SK-N-SH (cell line): ENCODE data around the gene SEC14L2. TPM values are rescaled to one million over a fixed set of nuclear protein-coding genes. Genes with fewer than 3 reads are reported as not detected.
"Not testable (repeated sequence)": the region's sequence is repeated elsewhere in the genome, so short reads cannot be mapped to it uniquely, and the experiment has no call there.

Experiments
- CTCF ChIA-PET: fragments of 300-600, 350-600 bp; formaldehyde crosslinking; extraction: SDS; loops from one replicate; lab custom pipeline; 2021; lab: Yijun Ruan, JAX
- POLR2A ChIA-PET: fragments of 350-600 bp; sonication (Branson Sonifier 250); formaldehyde crosslinking; extraction: SDS; loops from one replicate; lab custom pipeline; 2020; ENCODE audit warnings: antibody characterized with exemption, inconsistent platforms; lab: Yijun Ruan, JAX
- DNase-seq: peaks from one replicate; pipeline ENCODE4 v3.0.0; 2012
- H2AFZ ChIP-seq: fragments of 200-600 bp; sonication (generic); 2 replicates; pipeline ENCODE4 v1.8.1; 2016; ENCODE audit warnings: antibody characterized with exemption, mild to moderate bottlenecking, low read depth
- H3F3A ChIP-seq: fragments of 200-600 bp; sonication (generic); replicated peaks from 2 replicates; pipeline ENCODE3; 2016; ENCODE audit warnings: antibody characterized with exemption, mild to moderate bottlenecking; ENCODE audit not compliant: insufficient read depth
- H3K27ac ChIP-seq, 2 experiments: fragments of 200-500 bp in 1 of 2; fragments of 200-600 bp in 1 of 2; sonication (Bioruptor generic) in 1 of 2; sonication (generic), shearing (Covaris generic) in 1 of 2; 2 replicates each; pipeline versions ENCODE4 v1.5.1 to v1.6.1; 2014 to 2016; ENCODE audit warnings: low read depth in 2 of 2, inconsistent platforms in 1 of 2, low read length in 1 of 2, mild to moderate bottlenecking in 1 of 2, mixed read lengths in 1 of 2
- H3K27me3 ChIP-seq: fragments of 200-600 bp; sonication (generic), shearing (Covaris generic); 2 replicates; pipeline ENCODE4 v1.6.1; 2016; ENCODE audit warnings: mixed run types; ENCODE audit not compliant: insufficient read depth
- H3K36me3 ChIP-seq, 2 experiments: fragments of 200-500 bp in 1 of 2; fragments of 200-600 bp in 1 of 2; sonication (Bioruptor generic) in 1 of 2; sonication (generic) in 1 of 2; replicated peaks in 1 of 2; 2 replicates each; pipeline versions ENCODE3 to v1.5.1; 2014 to 2016; ENCODE audit warnings: low read length in 1 of 2, mild to moderate bottlenecking in 1 of 2; ENCODE audit not compliant: insufficient read depth in 2 of 2, control insufficient read depth in 1 of 2
- H3K4me1 ChIP-seq, 2 experiments: fragments of 200-500 bp in 1 of 2; fragments of 200-600 bp in 1 of 2; sonication (Bioruptor generic) in 1 of 2; sonication (generic), shearing (Covaris generic) in 1 of 2; 2 replicates each; pipeline versions ENCODE4 v1.5.1 to v1.6.1; 2014 to 2016; ENCODE audit warnings: low read depth in 1 of 2, low read length in 1 of 2, mixed run types in 1 of 2; ENCODE audit not compliant: insufficient read depth in 2 of 2, control insufficient read depth in 1 of 2
- H3K4me2 ChIP-seq: fragments of 200-600 bp; sonication (generic), shearing (Covaris generic); 2 replicates; pipeline ENCODE4 v1.6.1; 2017; ENCODE audit warnings: mixed run types
- H3K4me3 ChIP-seq, 2 experiments: fragments of 200-500 bp in 1 of 2; fragments of 200-600 bp in 1 of 2; sonication (Bioruptor generic) in 1 of 2; sonication (generic), shearing (Covaris generic) in 1 of 2; 2 replicates each; pipeline versions ENCODE4 v1.5.1 to v1.8.1; 2014 to 2016; ENCODE audit warnings: low read depth in 2 of 2, inconsistent platforms in 1 of 2, low read length in 1 of 2, mild to moderate bottlenecking in 1 of 2, mixed read lengths in 1 of 2, moderate library complexity in 1 of 2
- H3K79me2 ChIP-seq: fragments of 200-600 bp; sonication (generic); 2 replicates; pipeline ENCODE4 v1.8.1; 2017; ENCODE audit warnings: mild to moderate bottlenecking; ENCODE audit not compliant: insufficient read depth
- H3K9ac ChIP-seq: fragments of 200-600 bp; sonication (generic); 2 replicates; pipeline ENCODE4 v1.6.1; 2017; ENCODE audit warnings: mixed run types
- H3K9me2 ChIP-seq: fragments of 200-600 bp; sonication (generic); 2 replicates; pipeline ENCODE4 v1.6.1; 2017; ENCODE audit warnings: mixed run types
- H3K9me3 ChIP-seq: fragments of 200-600 bp; sonication (generic); 2 replicates; pipeline ENCODE4 v1.6.1; 2017; ENCODE audit warnings: mixed run types, mild to moderate bottlenecking, moderate library complexity
- H4K20me1 ChIP-seq: fragments of 200-600 bp; sonication (generic); 2 replicates; pipeline ENCODE4 v1.6.1; 2017; ENCODE audit warnings: mild to moderate bottlenecking, mixed run types; ENCODE audit not compliant: insufficient read depth
- CHD2 ChIP-seq: fragments of 150-350 bp; IDR thresholded peaks from 2 replicates; pipeline ENCODE4 v1.6.1; 2018; ENCODE audit warnings: low read length; ENCODE audit not compliant: partially characterized antibody
- ELF1 ChIP-seq: IDR thresholded peaks from 2 replicates; pipeline ENCODE4 v1.4.0; 2012
- GABPA ChIP-seq: IDR thresholded peaks from 2 replicates; pipeline ENCODE4 v1.4.0; 2012; ENCODE audit warnings: low read depth, mild to moderate bottlenecking
- MXI1 ChIP-seq: IDR thresholded peaks from 2 replicates; pipeline ENCODE4 v1.6.1; 2012; ENCODE audit warnings: mild to moderate bottlenecking, low read depth, low read length, improper control_type of control experiment
- TAF1 ChIP-seq: IDR thresholded peaks from 2 replicates; pipeline ENCODE4 v1.6.1; 2012; ENCODE audit warnings: low read depth, mild to moderate bottlenecking, low read length, moderate library complexity, borderline replicate concordance
- TEAD4 ChIP-seq: IDR thresholded peaks from 2 replicates; pipeline ENCODE4 v1.4.0; 2012; ENCODE audit warnings: mild to moderate bottlenecking, borderline replicate concordance; ENCODE audit not compliant: insufficient read depth
- YY1 ChIP-seq: IDR thresholded peaks from 2 replicates; pipeline ENCODE4 v1.4.0; 2012; ENCODE audit warnings: low read depth, mild to moderate bottlenecking
- WGBS: methylation state at CpG from one replicate; pipeline ENCODE4 v1.1.6; 2017; ENCODE audit warnings: low lambda C conversion rate; 5-methylcytosine and 5-hydroxymethylcytosine counted together
- polyA plus RNA-seq, 3 experiments: library from polyadenylated mRNA; depleted of rRNA; stranded (reverse); fragments of >200 nt; gene quantifications; 2 replicates each; pipeline ENCODE4 v1.2.3, GENCODE V29; 2012
- TF ChIP-seq, protein P1 (sequence below): fragments of 150-350 bp; IDR thresholded peaks from 2 replicates; pipeline ENCODE4 v1.6.1; 2016; ENCODE audit warnings: mild to moderate bottlenecking, low read depth, low read length
- TF ChIP-seq, protein P2 (sequence below): IDR thresholded peaks from 2 replicates; pipeline ENCODE4 v1.4.0; 2012; ENCODE audit warnings: low read depth, borderline replicate concordance

Gene SEC14L2
- polyA plus RNA-seq, 1 of the 3 experiments (the other 2 are of a cell fraction): 14.0 TPM

DNA sequence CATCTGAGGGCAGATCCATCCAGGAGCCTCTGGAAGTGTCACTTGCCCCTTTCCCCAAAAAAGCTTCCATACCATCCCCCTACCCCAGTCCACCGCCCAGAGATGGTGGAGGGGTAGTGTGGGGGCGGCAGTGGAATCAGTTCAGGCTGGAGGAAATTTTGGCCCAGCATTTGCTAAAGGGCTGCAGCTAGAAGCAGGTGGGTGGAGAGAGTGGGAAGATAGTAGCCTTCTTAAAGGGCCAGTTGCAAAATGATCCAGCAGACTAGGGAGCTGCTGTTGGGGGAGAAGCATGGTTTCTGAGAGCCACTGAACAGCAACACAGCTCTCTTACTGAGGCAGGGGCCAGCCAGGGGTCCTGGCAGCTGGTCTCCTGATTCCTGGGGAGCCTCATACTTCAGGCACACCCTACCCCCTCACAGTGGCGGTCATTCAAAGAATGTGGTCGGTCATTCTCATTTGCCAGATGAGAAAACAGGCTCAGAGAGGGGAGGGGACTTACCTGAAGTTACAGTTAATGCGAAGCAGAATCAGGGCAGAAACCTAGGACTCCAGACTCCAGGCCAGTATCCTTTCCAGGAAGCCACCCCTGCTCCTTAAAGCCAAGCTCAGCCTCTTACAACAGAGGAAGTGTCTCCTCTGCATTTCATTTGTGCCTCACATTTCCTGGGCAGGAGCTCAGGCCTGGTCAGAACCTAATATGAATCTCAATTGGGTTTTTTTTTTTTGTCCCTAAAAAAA is 5.4 kb downstream of the SEC14L2 start:
- WGBS: 90% methylated on average over 4 of the region's 5 CpGs
- H3K36me3 ChIP-seq: peaks cover 1 to 12% of the 10 kb centered on the region in 2 experiments
- H3K27me3 ChIP-seq: no peaks in the 10 kb centered on the region
- no peak for TF ChIP-seq ELF1
- no peak for TF ChIP-seq TEAD4
- no peak for TF ChIP-seq YY1
- no peak for TF ChIP-seq MXI1
- no peak for TF ChIP-seq GABPA
- no peak for TF ChIP-seq CHD2
- TF ChIP-seq, protein P1, sequence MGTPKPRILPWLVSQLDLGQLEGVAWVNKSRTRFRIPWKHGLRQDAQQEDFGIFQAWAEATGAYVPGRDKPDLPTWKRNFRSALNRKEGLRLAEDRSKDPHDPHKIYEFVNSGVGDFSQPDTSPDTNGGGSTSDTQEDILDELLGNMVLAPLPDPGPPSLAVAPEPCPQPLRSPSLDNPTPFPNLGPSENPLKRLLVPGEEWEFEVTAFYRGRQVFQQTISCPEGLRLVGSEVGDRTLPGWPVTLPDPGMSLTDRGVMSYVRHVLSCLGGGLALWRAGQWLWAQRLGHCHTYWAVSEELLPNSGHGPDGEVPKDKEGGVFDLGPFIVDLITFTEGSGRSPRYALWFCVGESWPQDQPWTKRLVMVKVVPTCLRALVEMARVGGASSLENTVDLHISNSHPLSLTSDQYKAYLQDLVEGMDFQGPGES: no peak
- TF ChIP-seq, protein P2, sequence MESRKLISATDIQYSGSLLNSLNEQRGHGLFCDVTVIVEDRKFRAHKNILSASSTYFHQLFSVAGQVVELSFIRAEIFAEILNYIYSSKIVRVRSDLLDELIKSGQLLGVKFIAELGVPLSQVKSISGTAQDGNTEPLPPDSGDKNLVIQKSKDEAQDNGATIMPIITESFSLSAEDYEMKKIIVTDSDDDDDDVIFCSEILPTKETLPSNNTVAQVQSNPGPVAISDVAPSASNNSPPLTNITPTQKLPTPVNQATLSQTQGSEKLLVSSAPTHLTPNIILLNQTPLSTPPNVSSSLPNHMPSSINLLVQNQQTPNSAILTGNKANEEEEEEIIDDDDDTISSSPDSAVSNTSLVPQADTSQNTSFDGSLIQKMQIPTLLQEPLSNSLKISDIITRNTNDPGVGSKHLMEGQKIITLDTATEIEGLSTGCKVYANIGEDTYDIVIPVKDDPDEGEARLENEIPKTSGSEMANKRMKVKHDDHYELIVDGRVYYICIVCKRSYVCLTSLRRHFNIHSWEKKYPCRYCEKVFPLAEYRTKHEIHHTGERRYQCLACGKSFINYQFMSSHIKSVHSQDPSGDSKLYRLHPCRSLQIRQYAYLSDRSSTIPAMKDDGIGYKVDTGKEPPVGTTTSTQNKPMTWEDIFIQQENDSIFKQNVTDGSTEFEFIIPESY: no peak
- TF ChIP-seq TAF1: no peak
- TF ChIP-seq, all 33 proteins: peak for 0
- H3K27ac ChIP-seq: no peak overlapping the region
- H3K4me3 ChIP-seq: no peak overlapping the region
- peaks cover 0 to 10% of the 10 kb centered on the region in 2 experiments; a peak in 1 of 4 replicates for H3K4me1 ChIP-seq
- H3K9me3 ChIP-seq: no peaks in the 10 kb centered on the region
- DNase-seq: no peak
- no peaks in the 10 kb centered on the region for H3F3A ChIP-seq
- H4K20me1 ChIP-seq: 0 out of 2 replicates have a peak, but pooled peaks cover 6% of the 10 kb centered on the region
- H3K4me2 ChIP-seq: no peak overlapping the region
- H3K9ac ChIP-seq: no peak overlapping the region
- H3K79me2 ChIP-seq: peaks cover 31% of the 10 kb centered on the region
- H3K9me2 ChIP-seq: no peaks in the 10 kb centered on the region
- CTCF ChIA-PET: interaction anchor here (0.7 to 1.5 kb wide), 4 partner anchors 11 to 83 kb away, joined by 3 to 7 read pairs (median 4); partner anchors contain the start of gene MTFP1
- no peak overlapping the region for H2AFZ ChIP-seq
- POLR2A ChIA-PET: interaction anchor here (0.6 to 1.5 kb wide), 3 partner anchors 9 to 21 kb away, joined by 3 to 4 read pairs (median 4); no protein-coding TSS in a partner anchor

DNA sequence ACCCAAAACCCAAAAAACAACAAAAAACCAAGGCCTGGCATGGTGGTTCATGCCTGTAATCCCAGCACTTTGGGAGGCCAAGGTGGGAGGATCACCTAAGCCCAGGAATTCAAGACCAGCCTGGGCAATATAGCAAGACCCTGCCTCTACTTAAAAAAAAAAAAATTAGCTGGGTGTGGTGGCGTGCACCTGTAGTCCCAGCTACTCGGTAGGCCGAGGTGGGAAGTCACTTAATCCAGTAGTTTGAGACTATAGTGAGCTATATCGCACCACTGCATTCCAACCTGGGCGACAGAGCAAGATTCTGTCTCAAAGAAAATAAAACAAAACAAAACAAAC is 5.9 kb downstream of the SEC14L2 start:
- 96% methylated on average over 5 of the region's 5 CpGs for WGBS
- H3K9ac ChIP-seq, H3F3A ChIP-seq, H4K20me1 ChIP-seq, H2AFZ ChIP-seq, H3K9me2 ChIP-seq, H3K4me2 ChIP-seq, H3K4me3 ChIP-seq, H3K27me3 ChIP-seq, DNase-seq, H3K27ac ChIP-seq, H3K9me3 ChIP-seq, H3K4me1 ChIP-seq: not testable (repeated sequence)
- Histone ChIP-seq H3K36me3 (peaks cover 3 to 17% of the 10 kb centered on the region in 2 experiments), H3K79me2 (peaks cover 26% of the 10 kb centered on the region)
- CTCF ChIA-PET: interaction anchor here (1.4 kb wide), 2 partner anchors 22 to 82 kb away, joined by 4 to 5 read pairs; partner anchors contain the start of gene MTFP1
- POLR2A ChIA-PET: interaction anchor here (1.5 kb wide), 1 partner anchor 21 kb away, joined by 4 read pairs; no protein-coding TSS in a partner anchor
